B cell (primary cell): ENCODE data around the gene ATP8A2.

Source experiments
- CTCF ChIP-seq: fragments of 200-600 bp; IDR thresholded peaks from one replicate; pipeline ENCODE4 v1.8.0; 2022; ENCODE audit warnings: antibody characterized with exemption, mild to moderate bottlenecking
- EZH2 ChIP-seq: IDR thresholded peaks from 2 replicates; pipeline ENCODE4 v1.6.1; 2012; ENCODE audit warnings: borderline replicate concordance, low read depth, mild to moderate bottlenecking, moderate library complexity, low read length; ENCODE audit not compliant: insufficient read depth, poor library complexity, severe bottlenecking

DNA sequence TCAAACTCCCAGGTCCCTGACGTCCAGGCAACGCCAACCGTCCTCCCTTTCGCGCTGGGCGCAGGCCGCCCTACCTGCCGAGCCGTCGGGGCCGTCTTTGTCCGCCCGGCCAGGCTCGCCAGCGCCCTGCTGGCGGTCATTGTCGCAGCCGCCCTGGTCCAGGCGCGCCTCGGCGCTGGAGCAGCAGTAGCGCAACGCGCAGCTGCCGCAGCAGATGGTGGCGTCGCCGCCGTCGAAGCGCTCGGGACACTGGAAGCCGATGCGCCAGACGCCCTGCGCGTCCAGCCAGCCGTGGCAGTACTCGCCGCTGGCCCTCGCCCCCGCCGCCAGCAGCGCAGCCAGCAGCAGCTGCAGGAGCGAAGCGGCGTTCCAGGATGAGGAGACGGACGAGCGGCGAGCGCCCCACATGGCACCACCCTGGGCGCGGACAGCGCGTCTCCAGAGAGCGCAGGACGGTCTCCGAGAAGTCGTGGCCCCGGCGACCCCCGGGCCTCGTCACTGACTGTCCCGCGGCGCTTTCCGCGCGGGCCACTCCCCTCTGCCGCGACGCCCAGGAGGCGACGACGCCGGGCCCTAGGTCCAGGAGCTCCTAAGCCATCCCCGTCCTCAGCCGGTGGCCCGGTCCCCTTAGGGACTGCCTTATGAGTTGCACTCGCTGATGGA lies 678.9 kb downstream of the ATP8A2 start:
- TF ChIP-seq CTCF (no peak), EZH2 (no peak)
